GM23338 (cell line): ENCODE data around the gene HTRA1. TPM values are rescaled to one million over a fixed set of nuclear protein-coding genes. Genes with fewer than 3 reads are reported as not detected.

Source experiments
- ATAC-seq: fragments of 200-7000 bp; cut with Tn5 transposase; 3 replicates; pipeline ENCODE4 v1.9.1; 2020
- DNase-seq: peaks from one replicate; pipeline ENCODE4 v3.0.0-alpha.2; 2015; ENCODE audit warnings: low spot score
- H2AFZ ChIP-seq: fragments of 200-600 bp; sonication (generic); 2 replicates; pipeline ENCODE4 v1.8.0; 2016; ENCODE audit warnings: antibody characterized with exemption, mild to moderate bottlenecking, moderate library complexity
- H3F3A ChIP-seq: fragments of 200-600 bp; sonication (generic); replicated peaks from 2 replicates; pipeline ENCODE4 v1.8.0; 2017; ENCODE audit warnings: antibody characterized with exemption, mixed run types, low read depth
- H3K27ac ChIP-seq: fragments of 200-600 bp; sonication (generic); 2 replicates; pipeline ENCODE4 v1.6.1; 2016; ENCODE audit warnings: low read depth
- H3K27me3 ChIP-seq: fragments of 200-600 bp; sonication (generic); 2 replicates; pipeline ENCODE4 v1.8.0; 2016; ENCODE audit warnings: mild to moderate bottlenecking, mixed run types, moderate library complexity; ENCODE audit not compliant: insufficient read depth
- H3K36me3 ChIP-seq: fragments of 200-600 bp; sonication (generic); 2 replicates; pipeline ENCODE4 v1.8.0; 2016; ENCODE audit warnings: mild to moderate bottlenecking; ENCODE audit not compliant: insufficient read depth
- H3K4me1 ChIP-seq: fragments of 200-600 bp; sonication (generic); 2 replicates; pipeline ENCODE4 v1.8.0; 2016; ENCODE audit warnings: mild to moderate bottlenecking, moderate library complexity; ENCODE audit not compliant: insufficient read depth
- H3K4me2 ChIP-seq: fragments of 200-600 bp; sonication (generic); 2 replicates; pipeline ENCODE4 v1.7.1; 2017; ENCODE audit warnings: mixed run types
- H3K4me3 ChIP-seq: fragments of 200-600 bp; sonication (generic); 2 replicates; pipeline ENCODE4 v1.6.1; 2016; ENCODE audit warnings: mixed run types
- H3K79me2 ChIP-seq: fragments of 200-600 bp; sonication (generic); replicated peaks from 2 replicates; pipeline ENCODE4 v1.8.0; 2017; ENCODE audit warnings: mild to moderate bottlenecking; ENCODE audit not compliant: insufficient read depth
- H3K9me2 ChIP-seq: fragments of 200-600 bp; sonication (generic); 2 replicates; pipeline ENCODE4 v1.8.0; 2017; ENCODE audit not compliant: insufficient read depth
- H4K20me1 ChIP-seq: fragments of 200-600 bp; sonication (generic); replicated peaks from 2 replicates; pipeline ENCODE4 v1.8.0; 2017; ENCODE audit warnings: mild to moderate bottlenecking; ENCODE audit not compliant: insufficient read depth
- H3K27ac Mint-ChIP-seq: 2 replicates; pipeline ENCODE4 v1.8.0; 2020; ENCODE audit warnings: inconsistent platforms, mild to moderate bottlenecking, moderate library complexity, mixed read lengths
- H3K27me3 Mint-ChIP-seq: 3 replicates; pipeline ENCODE4 v1.8.0; 2022; ENCODE audit warnings: low read depth, mild to moderate bottlenecking, moderate library complexity, mixed read lengths, inconsistent platforms; ENCODE audit not compliant: insufficient read depth, poor library complexity
- H3K36me3 Mint-ChIP-seq: 3 replicates; pipeline ENCODE4 v1.8.0; 2021; ENCODE audit warnings: low read depth, mild to moderate bottlenecking, inconsistent platforms, moderate library complexity, mixed read lengths
- H3K4me1 Mint-ChIP-seq: 3 replicates; pipeline ENCODE4 v1.8.0; 2020; ENCODE audit warnings: mild to moderate bottlenecking, inconsistent platforms, mixed read lengths
- H3K4me3 Mint-ChIP-seq: 3 replicates; pipeline ENCODE4 v1.8.0; 2021; ENCODE audit warnings: moderate library complexity, mild to moderate bottlenecking, inconsistent platforms, mixed read lengths
- H3K9me3 Mint-ChIP-seq: 3 replicates; pipeline ENCODE4 v1.8.0; 2020; ENCODE audit warnings: moderate library complexity, mild to moderate bottlenecking, inconsistent platforms, mixed read lengths
- CREB1 ChIP-seq: fragments of 250-450 bp; sonication (Bioruptor Pico); IDR thresholded peaks from 2 replicates; pipeline ENCODE4 v1.5.0; 2020; ENCODE audit warnings: low read depth, mild to moderate bottlenecking, moderate library complexity
- ETS1 ChIP-seq: IDR thresholded peaks from 2 replicates; pipeline ENCODE4 v1.6.1; 2016; ENCODE audit warnings: antibody characterized with exemption
- EZH2 ChIP-seq: fragments of 200-600 bp; sonication (generic); IDR thresholded peaks from one replicate; pipeline ENCODE4 v1.8.0; 2017; ENCODE audit warnings: antibody characterized with exemption, mild to moderate bottlenecking, low read depth; ENCODE audit not compliant: unreplicated experiment
- EZH2phosphoT487 ChIP-seq: fragments of 200-600 bp; sonication (generic); IDR thresholded peaks from one replicate; pipeline ENCODE4 v1.8.1; 2018; ENCODE audit warnings: antibody characterized with exemption; ENCODE audit not compliant: unreplicated experiment
- JUNB ChIP-seq: IDR thresholded peaks from one replicate; pipeline ENCODE4 v1.6.1; 2016; ENCODE audit warnings: antibody characterized with exemption; ENCODE audit not compliant: unreplicated experiment
- POLR2AphosphoS5 ChIP-seq: IDR thresholded peaks from 2 replicates; pipeline ENCODE4 v1.6.1; 2016; ENCODE audit warnings: antibody characterized with exemption, low read depth
- REST ChIP-seq: IDR thresholded peaks from one replicate; pipeline ENCODE4 v1.6.1; 2018; ENCODE audit warnings: antibody characterized with exemption; ENCODE audit not compliant: unreplicated experiment
- STAT1 ChIP-seq: IDR thresholded peaks from one replicate; pipeline ENCODE4 v1.6.1; 2016; ENCODE audit warnings: antibody characterized with exemption; ENCODE audit not compliant: unreplicated experiment
- ZNF114 ChIP-seq: fragments of 250-450 bp; sonication (Bioruptor Pico); IDR thresholded peaks from 2 replicates; pipeline ENCODE4 v1.5.0; 2020; ENCODE audit warnings: mild to moderate bottlenecking, moderate library complexity
- ZNF331 ChIP-seq: fragments of 250-450 bp; sonication (Bioruptor Pico); IDR thresholded peaks from 2 replicates; pipeline ENCODE4 v1.5.0; 2020; ENCODE audit warnings: low read depth, mild to moderate bottlenecking, moderate library complexity
- ZNF462 ChIP-seq: fragments of 250-450 bp; sonication (Bioruptor Pico); IDR thresholded peaks from 2 replicates; pipeline ENCODE4 v1.5.0; 2020; ENCODE audit warnings: mild to moderate bottlenecking, moderate library complexity
- polyA plus RNA-seq: library from polyadenylated mRNA; unstranded; fragments of >200 nt; fragmentation: Nextera tagmentation; extraction: Ambion mirVana; gene quantifications from 2 replicates; pipeline ENCODE4 v1.2.1, GENCODE V29; 2016
- total RNA-seq: library from RNA; depleted of rRNA; stranded (reverse); fragments of >200 nt; shearing (Covaris generic); gene quantifications from 2 replicates; pipeline ENCODE4 v1.2.3, GENCODE V29; 2014

HTRA1 gene
- total and polyA plus RNA-seq, 2 experiments from 2014 or later = 8.1 to 16.1 TPM

GRCh38 chr10:122421742-122422141, 39.6 kb upstream of the HTRA1 start:
- Histone ChIP-seq H3K4me1 (peaks cover 12% of the 10 kb centered on the region), H3K9me2 (no peaks in the 10 kb centered on the region), H4K20me1 (0 out of 2 replicates have a peak, but pooled peaks cover 5% of the 10 kb centered on the region), H3K36me3 (no peaks in the 10 kb centered on the region), H3K4me3 (no peak overlapping the region), H2AFZ (no peak overlapping the region), H3K79me2 (no peaks in the 10 kb centered on the region), H3K4me2 (no peak overlapping the region), H3K27me3 (no peaks in the 10 kb centered on the region), H3K27ac (no peak overlapping the region), H3F3A (no peaks in the 10 kb centered on the region)
- Mint-ChIP-seq H3K9me3 (no peaks in the 10 kb centered on the region), H3K4me3 (no peak overlapping the region), H3K4me1 (peaks cover 10% of the 10 kb centered on the region; the same call in 2 of the 3 replicates), H3K27me3 (peaks cover 2% of the 10 kb centered on the region), H3K36me3 (peaks cover 6% of the 10 kb centered on the region; the same call in 2 of the 3 replicates), H3K27ac (no peak overlapping the region)
- DNase-seq (no peak), ATAC-seq (no peak)
- TF ChIP-seq ZNF114 (CRISPR knock-in tag) = no peak
- TF ChIP-seq REST = no peak
- no peak for TF ChIP-seq STAT1
- no peak for TF ChIP-seq JUNB
- TF ChIP-seq CREB1 (CRISPR knock-in tag) = no peak
- no peak for TF ChIP-seq EZH2phosphoT487
- no peak for TF ChIP-seq ETS1

- H3K4me3 Mint-ChIP-seq = no peak overlapping the region
- Histone ChIP-seq H3K36me3 (no peaks in the 10 kb centered on the region), H3K27me3 (no peaks in the 10 kb centered on the region), H4K20me1 (0 out of 2 replicates have a peak, but pooled peaks cover 5% of the 10 kb centered on the region), H3K4me3 (no peak overlapping the region), H3K27ac (no peak overlapping the region), H3F3A (no peaks in the 10 kb centered on the region), H3K4me1 (peaks cover 12% of the 10 kb centered on the region), H3K9me2 (no peaks in the 10 kb centered on the region), H3K79me2 (no peaks in the 10 kb centered on the region), H2AFZ (no peak overlapping the region), H3K4me2 (no peak overlapping the region)
- H3K27ac Mint-ChIP-seq = no peak overlapping the region
- no peak for DNase-seq
- peaks cover 2% of the 10 kb centered on the region for H3K27me3 Mint-ChIP-seq
- peaks cover 12% of the 10 kb centered on the region; the same call in 2 of the 3 replicates for H3K4me1 Mint-ChIP-seq
- H3K9me3 Mint-ChIP-seq = no peaks in the 10 kb centered on the region
- ATAC-seq = no peak
- H3K36me3 Mint-ChIP-seq = peaks cover 2% of the 10 kb centered on the region; the same call in 2 of the 3 replicates
- TF ChIP-seq JUNB = no peak
- TF ChIP-seq EZH2 = no peak
- TF ChIP-seq EZH2phosphoT487 = no peak
- no peak for TF ChIP-seq POLR2AphosphoS5
- TF ChIP-seq ZNF462 = no peak
- no peak for TF ChIP-seq ZNF331 (CRISPR knock-in tag)
These were observed 38.9 kb upstream of the HTRA1 start for GRCh38 chr10:122422266-122422989.
